ENCODE data around the gene CYTL1. TPM values are rescaled to one million over a fixed set of nuclear protein-coding genes. Genes with fewer than 3 reads are reported as not detected.

Gene CYTL1
- total and polyA plus RNA-seq, 5 donors: 0.45 to 0.62 (median 0.48) TPM; not detected in 1

DNA sequence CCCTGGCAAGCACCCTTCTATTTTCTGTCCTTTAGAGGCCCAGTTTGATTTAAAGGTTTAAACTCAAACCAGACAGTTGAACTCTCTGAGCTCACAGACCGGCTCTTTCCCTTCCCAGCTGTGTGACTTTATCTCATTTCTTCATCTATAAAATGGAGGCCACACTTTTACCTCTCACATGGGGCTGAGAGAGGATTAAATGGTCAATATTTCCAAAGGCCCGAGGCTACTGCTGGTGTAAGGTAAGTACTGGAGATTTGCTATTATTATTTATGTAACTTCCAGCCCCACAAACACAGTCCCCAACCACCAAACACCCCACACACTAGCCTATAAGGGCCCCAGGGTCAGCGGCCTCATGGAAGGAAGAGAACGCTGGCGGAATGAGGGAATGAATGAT is 13.6 kb upstream of the CYTL1 start:
- H3K27ac ChIP-seq (ENCODE audit: low read length): no peak overlapping the region
- intact Hi-C loops (cut with DNase I): no loop called here

GRCh38 chr4:5030927-5031326 is 11.7 kb upstream of the CYTL1 start:
- H3K9me3 ChIP-seq (ENCODE audit: control insufficient read depth, low read length): no peaks in the 10 kb centered on the region
- DNase-seq (no peak), ATAC-seq (no peak)
- intact Hi-C loops (cut with DNase I): no loop called here
- WGBS: 84% methylated on average over 3 of the region's 3 CpGs
- peaks cover 5% of the 10 kb centered on the region for H3K4me1 ChIP-seq (ENCODE audit: control insufficient read depth, insufficient read depth, low read length)
- H3K27me3 ChIP-seq (ENCODE audit: control insufficient read depth, insufficient read depth): no peaks in the 10 kb centered on the region
- H3K4me3 ChIP-seq (ENCODE audit: low read length): no peak overlapping the region
- H3K27ac ChIP-seq (ENCODE audit: low read length): no peak overlapping the region

More for the DNA sequence above, 13.6 kb upstream of the CYTL1 start:
- H3K9me3 ChIP-seq (ENCODE audit: control insufficient read depth, low read length): no peaks in the 10 kb centered on the region
- peaks cover 5% of the 10 kb centered on the region for H3K4me1 ChIP-seq (ENCODE audit: control insufficient read depth, insufficient read depth, low read length)
- ATAC-seq (no peak), DNase-seq (no peak)
- H3K4me3 ChIP-seq (ENCODE audit: low read length): no peak overlapping the region
- no peaks in the 10 kb centered on the region for H3K27me3 ChIP-seq (ENCODE audit: control insufficient read depth, insufficient read depth)
- 68% methylated on average over 5 of the region's 5 CpGs for WGBS

DNA sequence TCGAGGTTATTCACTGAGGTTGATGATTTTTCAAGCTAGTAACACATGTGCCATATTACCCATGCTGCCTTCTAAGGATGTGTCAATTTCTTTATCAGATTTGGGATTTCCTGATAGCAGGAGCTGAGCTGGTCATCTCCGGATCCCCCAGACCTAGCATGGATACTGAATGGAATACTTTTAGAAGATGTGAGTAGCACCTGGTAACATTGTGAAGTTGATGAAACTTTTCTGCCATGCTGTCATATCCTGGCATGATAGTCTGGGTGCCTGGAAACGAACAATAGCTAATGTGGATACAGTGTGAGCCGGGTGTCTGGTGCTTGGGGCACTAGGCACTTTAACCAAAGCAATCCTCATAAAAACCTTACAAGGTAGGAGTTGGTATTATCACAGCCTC is 11.0 kb upstream of the CYTL1 start:
- no peaks in the 10 kb centered on the region for H3K9me3 ChIP-seq (ENCODE audit: control insufficient read depth, low read length)
- peaks cover 5% of the 10 kb centered on the region for H3K4me1 ChIP-seq (ENCODE audit: control insufficient read depth, insufficient read depth, low read length)
- 66% methylated on average over 4 of the region's 4 CpGs for WGBS
- no peak for ATAC-seq
- intact Hi-C loops (cut with DNase I): no loop called here
- no peak overlapping the region for H3K4me3 ChIP-seq (ENCODE audit: low read length)
- H3K27ac ChIP-seq (ENCODE audit: low read length): no peak overlapping the region
- no peaks in the 10 kb centered on the region for H3K27me3 ChIP-seq (ENCODE audit: control insufficient read depth, insufficient read depth)
- no peak for DNase-seq

DNA sequence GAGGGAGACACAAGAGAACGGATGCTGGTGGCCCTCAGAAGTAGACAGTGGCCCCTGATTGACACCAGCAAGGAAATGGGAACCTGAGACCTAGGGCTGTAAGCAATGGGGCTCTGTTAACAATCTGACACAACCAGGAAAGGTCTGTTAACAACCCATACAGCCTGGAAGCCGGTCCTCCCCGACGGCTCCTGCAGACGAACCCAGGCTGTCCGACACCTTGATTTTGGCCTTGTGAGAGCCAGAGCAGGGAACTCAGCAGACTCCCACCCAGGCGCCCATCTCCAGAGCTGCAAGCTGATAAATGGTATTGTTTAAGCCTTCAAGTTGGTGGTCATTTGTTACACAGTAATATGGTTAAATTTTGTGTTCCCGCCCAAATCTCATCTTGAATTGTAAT is 10.2 kb upstream of the CYTL1 start:
- Histone ChIP-seq H3K27ac (ENCODE audit: low read length) (no peak overlapping the region), H3K9me3 (ENCODE audit: control insufficient read depth, low read length) (no peaks in the 10 kb centered on the region), H3K4me3 (ENCODE audit: low read length) (no peak overlapping the region), H3K4me1 (ENCODE audit: control insufficient read depth, insufficient read depth, low read length) (peaks cover 5% of the 10 kb centered on the region), H3K27me3 (ENCODE audit: control insufficient read depth, insufficient read depth) (no peaks in the 10 kb centered on the region)
- no peak for ATAC-seq
- DNase-seq: no peak
- 86% methylated on average over 8 of the region's 8 CpGs for WGBS
- intact Hi-C loops (cut with DNase I): no loop called here

DNA sequence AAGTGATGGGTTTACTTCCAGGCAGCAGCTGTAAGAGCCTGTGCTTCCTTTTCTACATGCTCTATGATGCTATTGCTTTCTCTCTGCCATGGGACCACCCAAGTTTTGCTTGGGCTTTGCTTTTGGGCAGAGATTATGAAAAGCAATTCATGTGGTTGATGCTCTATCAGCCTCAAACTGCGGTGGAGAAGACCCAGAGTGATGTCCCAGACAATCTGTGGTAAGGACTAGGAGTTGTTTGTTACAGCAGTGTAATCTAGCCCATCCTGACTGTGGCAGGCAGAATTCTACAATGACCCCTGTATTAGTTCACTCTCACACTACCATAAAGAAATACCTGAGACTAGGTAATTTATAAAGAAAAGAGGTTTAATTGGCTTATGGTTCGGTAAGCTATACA is 9.2 kb upstream of the CYTL1 start:
- 88% methylated on average over 2 of the region's 2 CpGs for WGBS
- ATAC-seq (no peak), DNase-seq (no peak)
- H3K4me3 ChIP-seq (ENCODE audit: low read length): no peak overlapping the region
- intact Hi-C loops (cut with DNase I): no loop called here
- no peak overlapping the region for H3K27ac ChIP-seq (ENCODE audit: low read length)
- no peaks in the 10 kb centered on the region for H3K9me3 ChIP-seq (ENCODE audit: control insufficient read depth, low read length)
- peaks cover 3% of the 10 kb centered on the region for H3K4me1 ChIP-seq (ENCODE audit: control insufficient read depth, insufficient read depth, low read length)
- no peaks in the 10 kb centered on the region for H3K27me3 ChIP-seq (ENCODE audit: control insufficient read depth, insufficient read depth)

DNA sequence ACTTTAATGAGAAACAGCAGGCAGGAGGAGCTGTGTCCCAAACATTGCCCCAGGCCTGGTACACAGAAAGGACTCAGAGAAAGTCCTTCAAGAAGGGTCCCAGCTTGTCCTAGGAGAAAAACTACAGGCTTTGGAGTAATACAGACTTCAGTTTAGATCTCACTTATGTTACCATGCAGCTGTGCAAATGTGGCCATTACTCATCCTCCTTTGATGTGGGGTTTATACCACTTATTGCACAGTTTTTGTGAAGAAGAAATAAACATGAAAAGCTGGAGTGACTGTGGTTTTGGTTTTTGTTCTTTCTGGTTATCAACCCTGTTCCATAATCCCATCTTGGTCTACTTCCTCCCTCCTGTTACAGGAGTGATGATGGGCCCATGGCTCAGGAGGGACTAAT is 8.1 kb upstream of the CYTL1 start:
- H3K9me3 ChIP-seq (ENCODE audit: control insufficient read depth, low read length): no peaks in the 10 kb centered on the region
- no peaks in the 10 kb centered on the region for H3K4me1 ChIP-seq (ENCODE audit: control insufficient read depth, insufficient read depth, low read length)
- no peak overlapping the region for H3K4me3 ChIP-seq (ENCODE audit: low read length)
- ATAC-seq: no peak
- no peak for DNase-seq
- H3K27ac ChIP-seq (ENCODE audit: low read length): no peak overlapping the region
- intact Hi-C loops (cut with DNase I): no loop called here
- no peaks in the 10 kb centered on the region for H3K27me3 ChIP-seq (ENCODE audit: control insufficient read depth, insufficient read depth)

GRCh38 chr4:5026371-5026770 is 7.1 kb upstream of the CYTL1 start:
- ATAC-seq (no peak), DNase-seq (no peak)
- intact Hi-C loops (cut with DNase I): no loop called here
- WGBS: 77% methylated on average over 3 of the region's 3 CpGs
- Histone ChIP-seq H3K27me3 (ENCODE audit: control insufficient read depth, insufficient read depth) (no peaks in the 10 kb centered on the region), H3K4me1 (ENCODE audit: control insufficient read depth, insufficient read depth, low read length) (no peaks in the 10 kb centered on the region), H3K27ac (ENCODE audit: low read length) (no peak overlapping the region), H3K9me3 (ENCODE audit: control insufficient read depth, low read length) (no peaks in the 10 kb centered on the region), H3K4me3 (ENCODE audit: low read length) (no peak overlapping the region)

GRCh38 chr4:5024673-5025072 is 5.4 kb upstream of the CYTL1 start:
- 68% methylated on average over 6 of the region's 6 CpGs for WGBS
- Histone ChIP-seq H3K4me3 (ENCODE audit: low read length) (no peak overlapping the region), H3K27me3 (ENCODE audit: control insufficient read depth, insufficient read depth) (no peaks in the 10 kb centered on the region), H3K9me3 (ENCODE audit: control insufficient read depth, low read length) (no peaks in the 10 kb centered on the region), H3K4me1 (ENCODE audit: control insufficient read depth, insufficient read depth, low read length) (no peaks in the 10 kb centered on the region), H3K27ac (ENCODE audit: low read length) (no peak overlapping the region)
- intact Hi-C loops (cut with DNase I): no loop called here
- ATAC-seq (no peak), DNase-seq (no peak)

DNA sequence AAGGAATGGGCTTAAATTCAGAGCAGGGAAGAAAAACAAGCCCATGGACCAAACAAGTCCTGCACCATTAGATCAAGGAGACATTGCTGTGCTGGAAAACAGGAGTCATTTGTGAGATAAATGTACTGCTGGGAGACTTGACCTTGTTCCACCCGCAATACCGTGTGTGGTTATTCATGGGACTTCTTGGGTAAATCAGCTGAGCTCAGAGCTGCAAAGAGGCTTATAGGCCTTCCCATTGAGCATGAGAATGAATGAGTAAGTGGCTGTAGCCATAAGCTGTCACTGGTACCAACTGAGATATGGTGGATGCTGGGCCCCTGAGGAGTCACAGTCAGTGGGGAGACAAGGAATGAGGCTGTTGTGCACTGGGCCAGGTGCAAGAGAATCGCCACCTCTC is 2.3 kb upstream of the CYTL1 start:
- no peak for DNase-seq
- Histone ChIP-seq H3K9me3 (ENCODE audit: control insufficient read depth, low read length) (no peaks in the 10 kb centered on the region), H3K4me3 (ENCODE audit: low read length) (no peak overlapping the region), H3K27me3 (ENCODE audit: control insufficient read depth, insufficient read depth) (no peaks in the 10 kb centered on the region), H3K4me1 (ENCODE audit: control insufficient read depth, insufficient read depth, low read length) (no peaks in the 10 kb centered on the region), H3K27ac (ENCODE audit: low read length) (no peak overlapping the region)
- intact Hi-C loops (cut with DNase I): no loop called here
- 74% methylated on average over 3 of the region's 3 CpGs for WGBS
- ATAC-seq: no peak

DNA sequence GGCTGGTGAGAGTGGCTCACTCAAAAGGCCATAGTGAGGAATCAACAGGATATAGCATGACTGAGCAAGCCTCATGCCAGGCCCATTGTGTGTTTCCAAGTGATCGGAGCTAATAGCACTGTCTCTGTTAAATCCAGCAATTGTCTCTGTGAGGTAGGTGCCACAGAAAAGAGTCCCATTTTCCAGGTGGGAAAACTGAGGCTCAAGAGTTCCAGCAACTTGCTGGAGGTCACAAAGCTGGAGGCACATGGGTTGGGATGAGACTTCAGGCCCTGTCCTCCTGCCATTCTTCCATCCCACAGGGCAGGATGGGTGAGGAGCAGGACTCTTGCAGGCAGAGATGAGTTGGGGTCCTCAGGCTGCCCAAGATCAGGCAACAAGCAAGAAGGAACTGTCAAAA is 1.1 kb upstream of the CYTL1 start:
- intact Hi-C loops (cut with DNase I): no loop called here
- WGBS: 86% methylated on average over 1 of the region's 1 CpG
- ATAC-seq (no peak), DNase-seq (no peak)
- H3K9me3 ChIP-seq (ENCODE audit: control insufficient read depth, low read length): no peaks in the 10 kb centered on the region
- H3K4me1 ChIP-seq (ENCODE audit: control insufficient read depth, insufficient read depth, low read length): no peaks in the 10 kb centered on the region
- no peaks in the 10 kb centered on the region for H3K27me3 ChIP-seq (ENCODE audit: control insufficient read depth, insufficient read depth)
- H3K4me3 ChIP-seq (ENCODE audit: low read length): no peak overlapping the region
- no peak overlapping the region for H3K27ac ChIP-seq (ENCODE audit: low read length)

GRCh38 chr4:5019796-5020195 is 538 bp upstream of the CYTL1 start:
- DNase-seq: no peak

GRCh38 chr4:5018603-5019002 is 655 bp downstream of the CYTL1 start:
- DNase-seq: no peak
- 39% methylated on average over 6 of the region's 6 CpGs for WGBS
- H3K27me3 ChIP-seq (ENCODE audit: control insufficient read depth, insufficient read depth): no peaks in the 10 kb centered on the region

More at GRCh38 chr4:5019796-5020195, 538 bp upstream of the CYTL1 start:
- intact Hi-C loops (cut with DNase I): no loop called here
- Histone ChIP-seq H3K9me3 (ENCODE audit: control insufficient read depth, low read length) (no peaks in the 10 kb centered on the region), H3K4me1 (ENCODE audit: control insufficient read depth, insufficient read depth, low read length) (no peaks in the 10 kb centered on the region), H3K27me3 (ENCODE audit: control insufficient read depth, insufficient read depth) (no peaks in the 10 kb centered on the region), H3K27ac (ENCODE audit: low read length) (no peak overlapping the region), H3K4me3 (ENCODE audit: low read length) (no peak overlapping the region)
- ATAC-seq: no peak
- WGBS: 78% methylated on average over 12 of the region's 12 CpGs

More at GRCh38 chr4:5018603-5019002, 655 bp downstream of the CYTL1 start:
- Histone ChIP-seq H3K4me1 (ENCODE audit: control insufficient read depth, insufficient read depth, low read length) (no peaks in the 10 kb centered on the region), H3K9me3 (ENCODE audit: control insufficient read depth, low read length) (no peaks in the 10 kb centered on the region), H3K27ac (ENCODE audit: low read length) (no peak overlapping the region), H3K4me3 (ENCODE audit: low read length) (no peak overlapping the region)
- no peak for ATAC-seq
- intact Hi-C loops (cut with DNase I): no loop called here

All from right cardiac atrium (tissue), 5 donors.